GM12891 (cell line): Measurements from ENCODE around the gene TSPAN18.

Experiments used
- POLR2A ChIP-seq: IDR thresholded peaks from 2 replicates; pipeline ENCODE4 v1.6.1; 2011; ENCODE audit warnings: low read depth, low read length, control low read depth
- POLR2AphosphoS5 ChIP-seq: IDR thresholded peaks from 2 replicates; pipeline ENCODE4 v1.6.1; 2011; ENCODE audit warnings: low read depth, low read length, control low read depth
- POU2F2 ChIP-seq: IDR thresholded peaks from 2 replicates; pipeline ENCODE4 v1.6.1; 2011; ENCODE audit warnings: low read depth, mild to moderate bottlenecking, control low read depth, low read length, moderate library complexity

DNA sequence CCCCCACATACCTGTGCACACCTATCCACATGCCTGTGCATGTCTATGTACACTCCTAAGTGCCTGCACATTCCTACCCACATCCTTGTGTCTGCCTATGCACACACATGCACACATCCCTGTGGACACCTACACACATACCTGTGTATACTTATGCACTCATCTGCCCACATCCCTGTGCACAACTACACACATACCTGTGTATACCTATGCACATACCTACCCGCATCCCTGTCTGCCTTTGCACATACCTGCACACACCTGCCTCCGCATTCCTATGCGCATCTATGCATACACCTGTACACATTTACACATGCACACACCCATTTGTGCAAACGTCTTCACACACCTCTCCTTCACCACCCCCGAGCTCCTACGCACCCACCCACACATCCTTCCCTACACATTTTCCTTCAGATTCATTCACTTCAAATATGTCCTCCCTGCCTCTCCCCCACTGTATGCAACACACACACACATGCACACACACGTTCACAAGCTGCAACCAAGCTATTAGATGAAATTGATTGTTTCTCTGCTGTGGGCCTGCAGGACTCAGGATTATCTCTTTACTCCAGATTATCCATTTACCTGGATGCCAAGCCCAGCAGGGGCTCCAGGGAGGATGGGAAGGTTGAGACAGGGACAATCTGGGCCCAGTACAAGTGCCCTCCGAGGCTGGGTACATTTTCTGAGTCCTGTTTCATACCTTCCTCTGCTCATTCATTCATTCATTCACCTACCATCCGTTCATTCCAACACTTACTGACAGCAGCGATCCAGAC, 53.2 kb downstream of the TSPAN18 start:
- TF ChIP-seq POLR2AphosphoS5 (no peak), POLR2A (no peak), POU2F2 (no peak)
